ENCODE results near the gene ROPN1. TPM values are rescaled to one million over a fixed set of nuclear protein-coding genes. Genes with fewer than 3 reads are reported as not detected.

The ROPN1 gene
- total RNA-seq, 6 donors from 2014 or later, result not detected

- peak overlapping the region; percentile 73 to 92 (median 80) for H3K4me3 ChIP-seq
- H3K4me1 ChIP-seq, result peaks cover 10 to 15% (median 11%) of the 10 kb centered on the region in 4 donors
- no peaks in the 10 kb centered on the region for H3K27me3 ChIP-seq
- DNase-seq, result no peak
- TF ChIP-seq EP300 (IDR thresholded peaks at IDR 0.05), result no peak
- no peak for TF ChIP-seq POLR2A (IDR thresholded peaks at IDR 0.05)
- TF ChIP-seq CTCF (IDR thresholded peaks at IDR 0.05), result peak in 1 of 6 experiments; percentile 1
- no peak for TF ChIP-seq POLR2AphosphoS5 (IDR thresholded peaks at IDR 0.05)
- no peak for ATAC-seq (ENCODE audit: low FRiP score in 2 of 2)
- WGBS, 2 donors, result 6 to 7% methylated on average over 15 of the region's 15 CpGs
- no peaks in the 10 kb centered on the region for H3K9me3 ChIP-seq
- H3K27ac ChIP-seq, result peak overlapping the region; percentile 86 to 90 (median 86)
- no peaks in the 10 kb centered on the region for H3K36me3 ChIP-seq
These were observed 30.4 kb downstream of the ROPN1 start for GRCh38 chr3:123961508-123961856.

DNA sequence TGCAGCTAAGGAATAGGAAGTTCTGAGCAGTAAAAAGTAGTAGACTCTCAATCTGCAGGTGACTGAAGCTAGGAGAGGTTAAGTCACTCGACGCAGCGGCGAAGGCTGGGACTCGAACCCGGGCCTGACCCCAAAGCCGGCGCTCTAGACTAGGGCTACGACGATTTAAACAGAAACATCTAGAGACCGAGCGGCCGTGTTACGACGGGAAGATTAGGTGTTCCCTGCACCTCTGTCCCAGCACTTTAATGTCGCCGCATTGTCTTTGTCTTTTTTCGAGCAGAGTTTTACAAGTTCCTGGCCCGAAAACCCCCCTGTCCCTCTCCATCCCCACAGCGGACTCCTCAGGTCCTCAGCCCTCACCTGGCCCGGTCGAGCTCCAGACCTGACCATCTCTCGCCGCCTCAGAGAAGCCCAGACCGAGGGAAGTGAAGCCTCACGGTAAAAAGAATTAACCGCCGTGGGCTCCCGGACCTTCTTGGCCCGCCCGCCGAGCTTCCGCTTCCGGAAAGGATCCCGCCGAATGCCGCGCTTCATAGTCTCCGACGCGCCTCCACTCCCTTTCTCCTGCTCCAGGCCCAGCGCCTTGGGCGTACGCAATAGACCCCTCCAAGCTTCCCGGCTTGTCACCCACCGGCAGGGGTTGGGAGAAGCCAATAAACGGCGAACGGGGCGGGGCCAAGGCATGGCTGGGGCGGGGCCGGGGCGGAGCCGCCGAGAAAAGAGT, 31.0 kb downstream of the ROPN1 start, which contains the start of gene CCDC14:
TSS of gene CCDC14 (minus strand) at position 449 of the 727 bp plus-strand sequence. CDS start at position 393, 56 bp downstream.
- Histone ChIP-seq H3K4me3 (peak within 1 kb of the TSS; percentile 73 to 92 (median 80)), H3K4me1 (peaks cover 10 to 15% (median 11%) of the 10 kb centered on the region in 4 donors), H3K27ac (peak within 1 kb of the TSS; percentile 86 to 90 (median 86)), H3K36me3 (peaks cover 0 to 5% (median 0%) of the 10 kb centered on the region in 4 donors), H3K9me3 (no peaks in the 10 kb centered on the region), H3K27me3 (no peaks in the 10 kb centered on the region)
- peak; percentile 96 for DNase-seq
- TF ChIP-seq EP300 (IDR thresholded peaks at IDR 0.05), result no peak
- TF ChIP-seq CTCF (IDR thresholded peaks at IDR 0.05), result peak in 3 of 6 experiments; percentile 10 to 12 (median 10)
- peak in 3 of 4 donors; percentile 29 to 76 (median 69) for TF ChIP-seq POLR2A (IDR thresholded peaks at IDR 0.05)
- TF ChIP-seq POLR2AphosphoS5 (IDR thresholded peaks at IDR 0.05), result peak; percentile 62 to 90
- WGBS, 2 donors, result 1% methylated on average over 47 to 55 of the region's 55 CpGs
- peak; percentile 98 to 99 for ATAC-seq (ENCODE audit: low FRiP score in 2 of 2)

DNA sequence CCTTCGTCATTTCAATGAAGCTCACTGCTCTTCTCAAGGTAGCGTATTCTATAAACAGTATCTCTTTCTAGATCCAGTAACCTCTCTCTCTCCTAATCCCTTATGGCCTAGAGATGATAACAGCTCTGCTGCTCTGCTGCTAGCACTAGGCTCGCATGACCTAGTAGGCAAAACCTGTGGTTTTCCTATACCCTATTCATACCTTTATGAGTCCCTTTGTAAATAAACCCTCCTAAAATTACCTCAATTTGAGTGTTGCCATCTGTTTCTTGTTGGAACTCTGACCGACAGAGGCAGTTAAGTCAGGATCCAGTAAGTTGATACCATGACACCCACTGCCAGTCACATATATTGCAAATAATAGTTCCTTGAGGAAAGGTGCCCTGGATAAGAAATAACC, 38.2 kb downstream of the ROPN1 start:
- ATAC-seq (ENCODE audit: low FRiP score in 2 of 2) (no peak), DNase-seq (no peak)
- H3K27me3 ChIP-seq, result no peaks in the 10 kb centered on the region
- H3K27ac ChIP-seq, result no peak overlapping the region
- peaks cover 0 to 39% (median 4%) of the 10 kb centered on the region in 4 donors for H3K36me3 ChIP-seq
- WGBS, 2 donors, result 93 to 95% methylated on average over 4 of the region's 4 CpGs
- TF ChIP-seq POLR2AphosphoS5 (IDR thresholded peaks at IDR 0.05) (no peak), CTCF (IDR thresholded peaks at IDR 0.05) (no peak), POLR2A (IDR thresholded peaks at IDR 0.05) (no peak)
- H3K4me1 ChIP-seq, result no peaks in the 10 kb centered on the region
- no peaks in the 10 kb centered on the region for H3K9me3 ChIP-seq
- H3K4me3 ChIP-seq, result no peak overlapping the region

GRCh38 chr3:123952844-123953520, 38.9 kb downstream of the ROPN1 start:
- H3K27me3 ChIP-seq, result no peaks in the 10 kb centered on the region
- DNase-seq, result no peak
- H3K4me1 ChIP-seq, result no peaks in the 10 kb centered on the region
- TF ChIP-seq POLR2A (IDR thresholded peaks at IDR 0.05) (no peak), EP300 (IDR thresholded peaks at IDR 0.05) (no peak), POLR2AphosphoS5 (IDR thresholded peaks at IDR 0.05) (no peak), CTCF (IDR thresholded peaks at IDR 0.05) (no peak)
- no peak for ATAC-seq (ENCODE audit: low FRiP score in 2 of 2)
- H3K27ac ChIP-seq, result no peak overlapping the region
- H3K9me3 ChIP-seq, result no peaks in the 10 kb centered on the region
- peaks cover 0 to 47% (median 4%) of the 10 kb centered on the region in 4 donors for H3K36me3 ChIP-seq
- no peak overlapping the region for H3K4me3 ChIP-seq
- 94 to 100% methylated on average over 3 to 4 of the region's 4 CpGs for WGBS, 2 donors

All from upper lobe of left lung (tissue), 6 donors.